Psoas muscle (tissue), 8 donors: Measurements from ENCODE around the gene RAB30. TPM values are rescaled to one million over a fixed set of nuclear protein-coding genes. Genes with fewer than 3 reads are reported as not detected.

Experiments
- ATAC-seq, 4 donors: fragments of 200-7000 bp; cut with Tn5 transposase; one replicate each; pipeline ENCODE4 v1.9.1; 2020; ENCODE audit warnings: moderate library complexity in 3 of 4, mild to moderate bottlenecking in 2 of 4
- DNase-seq, 2 donors: peaks; one replicate each; pipeline ENCODE4 v3.0.0-alpha.2; 2020
- H3K27ac ChIP-seq: fragments of 200-600 bp; one replicate; pipeline ENCODE4 v1.8.0; 2022
- H3K27me3 ChIP-seq, 3 donors: fragments of 200-600 bp in 1 of 3; one replicate each; pipeline versions ENCODE4 v1.6.1 to v1.8.0; 2013 to 2022; ENCODE audit warnings: low read length in 2 of 3, mild to moderate bottlenecking in 2 of 3, moderate library complexity in 1 of 3; ENCODE audit not compliant: insufficient read depth in 3 of 3
- H3K36me3 ChIP-seq, 2 donors: fragments of 200-600 bp in 1 of 2; one replicate each; pipeline versions ENCODE4 v1.6.1 to v1.8.0; 2013 to 2022; ENCODE audit warnings: low read depth in 1 of 2, mild to moderate bottlenecking in 1 of 2, moderate library complexity in 1 of 2; ENCODE audit not compliant: insufficient read depth in 1 of 2
- H3K4me1 ChIP-seq: fragments of 200-600 bp; one replicate; pipeline ENCODE4 v1.8.0; 2022
- H3K4me3 ChIP-seq: fragments of 200-600 bp; one replicate; pipeline ENCODE4 v1.8.0; 2022; ENCODE audit warnings: mild to moderate bottlenecking
- H3K9me3 ChIP-seq: fragments of 200-600 bp; one replicate; pipeline ENCODE4 v1.8.0; 2022
- CTCF ChIP-seq: fragments of 200-600 bp; IDR thresholded peaks from one replicate; pipeline ENCODE4 v1.8.0; 2022; ENCODE audit warnings: antibody characterized with exemption
- WGBS, 3 donors: extraction: QIAGEN DNeasy Blood & Tissue Kit; methylation state at CpG; one replicate each; pipeline versions ENCODE4 v1.1.6 to v1.1.7; 2013; 5-methylcytosine and 5-hydroxymethylcytosine counted together
- intact Hi-C, 2 donors: fragments of 100-400 bp; cut with DNase I; formaldehyde crosslinking; loops; one replicate each; pipeline versions ENCODE4 v1.11.0 to v1.14.2; 2022
- polyA plus RNA-seq, 3 donors: library from polyadenylated mRNA; stranded (reverse); fragments of 200-250 nt; gene quantifications; one replicate each; pipeline ENCODE4 v1.2.3, GENCODE V29; 2013
- total RNA-seq, 4 donors: library from RNA; stranded (reverse); fragmentation: NEBNext Ultra II Directional in 2 of 4; extraction: Animal tissue kit (Norgen Biotek cat#: 25700) in 2 of 4; gene quantifications; one replicate each; pipeline versions ENCODE4 v1.2.1 to v1.2.4, GENCODE V29; 2021 to 2023
- donor health status: healthy with polysubstance abuse.
- donor health status: DM: no; HTN: no; CAD: no; lungs with moderate emphysema.
- donor health status: Bipolar disorder and iron deficiency.
- donor health status: healthy.
- donor health status: DM: yes; HTN: yes; CAD: no.
- donor health status: DM: no; HTN: no; CAD: no.
- donor health status: DM: no; HTN: no; CAD: no.
- donor health status: DM: yes; HTN: yes; CAD: no.

The RAB30 gene
- total and polyA plus RNA-seq, 7 donors = 3.4 to 89.7 (median 21.5) TPM

DNA sequence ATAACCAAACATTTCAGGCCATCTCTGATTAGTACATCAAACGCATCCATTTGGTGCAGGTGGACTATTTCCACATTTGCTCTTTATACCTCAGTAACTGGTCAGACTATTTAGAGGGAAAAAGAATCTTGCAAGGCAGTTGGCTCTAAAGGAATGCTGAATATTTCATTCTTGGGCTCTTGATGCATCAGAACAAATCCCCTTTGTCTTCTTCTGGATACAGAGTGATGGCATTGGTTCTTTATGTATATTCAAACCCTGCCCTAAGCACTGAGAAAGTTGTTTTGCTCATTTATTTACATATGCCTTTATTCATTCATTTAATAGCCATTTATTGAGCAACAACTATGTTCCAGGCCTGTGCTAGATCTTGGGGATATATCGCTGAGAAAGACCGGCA is 31.1 kb upstream of the RAB30 start:
- ATAC-seq (no peak), DNase-seq (no peak)
- no peak for TF ChIP-seq CTCF
- Histone ChIP-seq H3K27me3 (no peaks in the 10 kb centered on the region), H3K27ac (no peak overlapping the region), H3K4me1 (no peaks in the 10 kb centered on the region), H3K36me3 (no peaks in the 10 kb centered on the region), H3K9me3 (no peaks in the 10 kb centered on the region), H3K4me3 (no peak overlapping the region)
- intact Hi-C loops = loop anchor here in 1 of 2 donors (5.0 kb wide), 1 partner anchor 49 kb away; no protein-coding TSS in a partner anchor
- 81 to 90% (median 82%) methylated on average over 3 of the region's 3 CpGs for WGBS, 3 donors

DNA sequence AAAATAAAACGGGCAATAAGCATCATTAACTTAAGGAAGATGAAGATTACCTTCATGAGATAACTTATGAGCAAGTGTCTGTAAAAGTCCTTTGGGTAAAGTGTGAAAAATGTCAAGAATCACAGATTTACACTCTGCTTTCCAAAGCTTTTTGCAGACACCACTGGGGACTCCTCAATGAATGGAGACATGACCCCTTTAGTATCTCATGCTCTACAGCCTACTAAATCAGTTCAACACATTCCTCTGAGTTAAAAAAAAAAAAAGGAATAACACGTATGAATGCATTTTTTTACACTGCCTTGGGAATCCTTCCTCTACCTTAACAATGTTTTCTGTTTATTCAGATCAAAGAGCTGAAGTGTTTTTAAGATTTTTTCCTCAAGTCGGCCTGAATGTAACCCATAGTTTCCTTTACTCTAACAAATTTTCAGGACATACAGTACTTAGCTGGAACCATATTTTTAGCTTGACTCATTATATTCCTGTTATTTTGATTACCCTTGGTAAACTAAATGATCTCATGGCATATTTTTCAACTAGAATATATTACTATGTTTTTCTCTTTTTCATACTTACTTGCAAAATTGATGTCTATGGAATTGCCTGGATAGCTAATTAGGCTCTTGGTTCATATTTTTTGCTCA is 25.9 kb upstream of the RAB30 start:
- no peak overlapping the region for H3K4me3 ChIP-seq
- no peak for TF ChIP-seq CTCF
- no peaks in the 10 kb centered on the region for H3K9me3 ChIP-seq
- H3K27me3 ChIP-seq = no peaks in the 10 kb centered on the region
- ATAC-seq = no peak
- H3K27ac ChIP-seq = no peak overlapping the region
- DNase-seq = no peak
- intact Hi-C loops = no loop called here
- H3K36me3 ChIP-seq = no peaks in the 10 kb centered on the region
- WGBS, 3 donors = 56 to 64% (median 59%) methylated on average over 3 of the region's 3 CpGs
- H3K4me1 ChIP-seq = peaks cover 18% of the 10 kb centered on the region

DNA sequence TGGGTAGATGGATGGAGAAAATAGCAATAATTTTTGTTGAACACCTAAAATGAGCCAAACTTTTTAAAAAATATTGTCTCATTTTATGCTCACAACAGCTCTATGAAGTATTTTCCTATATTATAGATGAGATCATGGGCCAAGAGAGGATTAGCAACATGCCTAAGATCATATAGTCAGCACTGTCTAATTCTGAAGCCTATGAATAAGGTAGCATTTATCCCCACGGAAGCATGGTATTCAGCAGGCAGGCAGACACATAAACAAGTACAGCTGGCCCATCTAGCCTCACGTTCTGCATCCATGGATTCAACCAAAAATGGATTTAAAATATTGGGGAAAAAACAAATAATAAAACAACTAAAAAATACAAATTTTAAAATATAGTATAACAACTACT is 21.9 kb upstream of the RAB30 start:
- intact Hi-C loops = no loop called here

GRCh38 chr11:83092488-83093384 is 21.0 kb upstream of the RAB30 start:
- peak; percentile 91 to 96 (median 92) for ATAC-seq
- Histone ChIP-seq H3K36me3 (no peaks in the 10 kb centered on the region), H3K4me1 (peaks cover 22% of the 10 kb centered on the region), H3K9me3 (no peaks in the 10 kb centered on the region), H3K27ac (peak overlapping the region; percentile 62), H3K4me3 (peak overlapping the region; percentile 3), H3K27me3 (no peaks in the 10 kb centered on the region)
- intact Hi-C loops = no loop called here
- no peak for TF ChIP-seq CTCF
- peak; percentile 28 to 64 for DNase-seq
- 33 to 52% (median 36%) methylated on average over 2 of the region's 2 CpGs for WGBS, 3 donors

More for the DNA sequence above, 21.9 kb upstream of the RAB30 start:
- ATAC-seq (peak in 2 of 4 donors; percentile 49 to 63), DNase-seq (no peak)
- H3K4me1 ChIP-seq = peaks cover 22% of the 10 kb centered on the region
- H3K4me3 ChIP-seq = no peak overlapping the region
- H3K27ac ChIP-seq = peak overlapping the region; percentile 62
- no peak for TF ChIP-seq CTCF
- H3K27me3 ChIP-seq = no peaks in the 10 kb centered on the region
- no peaks in the 10 kb centered on the region for H3K36me3 ChIP-seq
- no peaks in the 10 kb centered on the region for H3K9me3 ChIP-seq
- 23 to 35% (median 32%) methylated on average over 2 of the region's 2 CpGs for WGBS, 3 donors
